GM21515 (cell line): ENCODE measurements around the gene DENND1A.
"Not testable (repeated sequence)": the region's sequence is repeated elsewhere in the genome, so short reads cannot be mapped to it uniquely, and the experiment has no call there.

Source experiments
- ATAC-seq: cut with Tn5 transposase; IDR thresholded peaks from one replicate; pipeline ENCODE4 v1.9.1; 2021; ENCODE audit not compliant: unreplicated experiment

DENND1A gene

DNA sequence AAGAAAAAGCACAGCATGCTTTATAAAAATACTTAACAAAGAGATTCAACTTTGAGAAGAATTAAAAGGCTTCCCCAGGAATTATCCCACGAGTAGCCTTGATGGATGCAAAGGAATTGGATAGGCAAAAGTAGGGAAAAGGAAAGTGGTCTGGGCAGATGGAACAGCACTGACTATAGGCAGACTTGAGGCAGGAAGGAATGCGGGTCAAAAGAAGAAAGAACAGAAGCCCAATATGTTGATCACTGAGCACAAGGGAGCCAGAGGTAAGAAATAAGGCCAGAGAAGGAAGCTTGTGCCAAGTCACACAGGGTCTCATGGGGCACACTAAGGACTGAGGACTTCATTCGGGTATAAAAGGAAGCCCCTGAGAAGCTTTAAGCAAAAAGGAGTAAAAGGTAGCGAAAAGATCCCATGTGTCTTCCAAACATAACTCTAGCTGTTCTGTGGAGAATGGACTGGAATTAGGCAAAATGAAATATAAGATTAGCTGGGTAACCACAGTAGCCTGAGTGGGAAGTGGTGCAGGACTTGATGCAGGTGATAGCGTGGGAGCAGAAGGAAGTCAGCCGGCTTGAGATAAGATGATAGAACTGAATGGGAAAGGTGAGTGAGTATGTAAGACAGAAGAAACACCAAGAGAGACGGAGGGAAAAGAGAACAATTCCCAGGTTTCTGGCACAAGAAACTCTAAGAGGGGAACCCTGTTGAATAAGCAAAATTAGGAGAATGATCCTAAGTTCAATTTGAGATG, 106.6 kb downstream of the DENND1A start:
- ATAC-seq: no peak

DNA sequence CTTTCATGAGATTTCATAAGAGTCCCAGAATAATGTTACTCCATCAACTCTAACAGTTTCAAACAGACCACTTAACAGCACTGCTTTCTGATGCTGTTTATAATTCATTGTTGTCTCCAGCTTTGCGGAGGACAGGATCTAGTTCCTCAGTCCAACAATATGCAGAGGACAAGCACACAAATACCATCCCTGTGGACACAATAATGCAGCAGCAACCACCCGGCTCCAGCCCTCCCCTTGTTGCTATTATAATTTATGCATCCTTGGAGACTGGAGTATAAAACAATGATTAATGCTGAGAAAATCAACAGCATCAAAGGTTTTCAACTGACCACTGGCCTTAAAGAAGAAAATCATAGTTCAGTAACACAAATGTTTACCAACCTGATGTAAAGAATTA, 108.3 kb downstream of the DENND1A start:
- ATAC-seq: no peak

DNA sequence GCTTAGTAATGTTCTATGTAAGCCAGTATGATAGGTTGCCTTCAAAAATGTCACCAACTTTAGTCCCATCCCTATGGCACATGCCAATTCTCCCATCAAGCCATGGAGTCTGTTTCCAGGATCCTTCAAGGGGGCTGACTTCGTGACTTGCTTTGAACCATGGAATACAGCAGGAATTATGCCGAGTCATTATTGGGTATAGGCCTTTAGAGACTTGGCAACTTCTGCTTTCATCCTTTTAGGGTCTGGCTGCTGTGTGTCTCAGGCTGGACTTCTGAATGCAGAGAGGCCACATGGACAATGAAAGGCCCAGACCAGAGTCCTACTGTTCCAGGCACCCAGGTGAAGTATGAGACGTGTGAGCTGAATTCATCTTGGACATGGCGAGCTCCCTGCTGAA, 109.8 kb downstream of the DENND1A start:
- ATAC-seq: no peak

DNA sequence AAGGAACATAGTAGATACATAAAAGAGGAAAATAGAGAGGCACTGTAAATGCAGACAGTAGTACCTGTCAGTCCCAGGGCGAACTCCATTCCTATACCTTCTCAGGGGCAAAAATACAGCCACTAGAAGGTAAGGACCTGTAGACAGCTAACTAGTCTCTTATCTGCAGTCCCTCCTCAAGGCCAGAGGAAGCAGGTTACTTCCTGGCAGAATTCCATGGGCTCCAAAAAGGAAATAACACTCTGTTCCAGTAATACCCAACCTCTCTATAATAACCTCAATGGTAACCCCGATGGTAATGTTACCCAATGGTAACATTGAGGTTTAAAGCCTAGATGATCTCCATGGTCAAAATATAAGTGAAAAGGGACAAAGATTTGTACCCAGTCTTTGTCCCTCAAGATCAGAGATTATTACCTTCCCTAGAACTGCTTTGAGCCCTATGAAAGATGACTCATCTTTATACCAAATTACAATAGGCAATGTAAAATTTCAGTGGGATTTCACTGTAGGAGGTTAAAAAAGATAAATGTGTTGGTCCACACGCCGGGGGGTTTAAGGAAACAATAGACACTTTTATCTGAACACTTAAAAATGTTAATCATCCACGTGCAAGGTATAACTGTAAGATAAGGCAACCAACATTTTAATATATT, 113.0 kb downstream of the DENND1A start:
- no peak for ATAC-seq

DNA sequence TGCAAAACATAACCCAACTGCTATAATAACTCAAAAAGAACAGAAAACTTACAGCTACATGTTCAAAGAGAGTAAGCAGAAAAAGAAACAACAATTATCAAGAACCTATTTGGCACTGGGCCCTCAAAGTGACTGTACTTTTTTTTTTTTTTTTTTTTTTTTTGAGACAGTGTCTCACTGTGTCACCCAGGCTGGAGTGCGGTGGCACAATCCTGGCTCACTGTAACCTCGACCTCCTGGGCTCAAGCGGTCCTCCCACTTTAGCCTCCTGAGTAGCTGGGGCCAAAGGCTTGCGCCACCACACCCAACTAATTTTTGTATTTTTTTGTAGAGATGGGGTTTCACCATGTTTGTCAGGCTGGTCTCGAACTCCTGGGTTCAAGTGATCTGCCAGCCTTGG, 114.1 kb downstream of the DENND1A start:
- ATAC-seq: not testable (repeated sequence)

DNA sequence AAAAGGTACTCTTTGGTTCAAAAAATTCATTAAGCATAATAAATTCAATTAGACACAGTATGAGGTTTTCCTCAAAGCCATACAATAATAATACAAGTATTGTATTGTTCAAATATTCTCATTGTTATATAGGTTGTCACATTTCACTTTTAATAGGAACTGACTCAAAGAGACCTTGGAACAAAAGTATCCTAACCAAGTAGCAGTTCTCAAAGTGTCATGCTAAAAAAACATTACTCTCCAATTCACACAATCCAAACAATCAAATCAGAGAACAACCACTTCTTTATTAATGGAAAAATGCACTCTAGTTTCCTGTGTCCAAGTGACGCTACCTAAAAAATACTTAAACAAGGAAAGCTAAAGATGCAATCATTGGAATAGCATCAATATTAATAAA, 115.4 kb downstream of the DENND1A start:
- no peak for ATAC-seq

DNA sequence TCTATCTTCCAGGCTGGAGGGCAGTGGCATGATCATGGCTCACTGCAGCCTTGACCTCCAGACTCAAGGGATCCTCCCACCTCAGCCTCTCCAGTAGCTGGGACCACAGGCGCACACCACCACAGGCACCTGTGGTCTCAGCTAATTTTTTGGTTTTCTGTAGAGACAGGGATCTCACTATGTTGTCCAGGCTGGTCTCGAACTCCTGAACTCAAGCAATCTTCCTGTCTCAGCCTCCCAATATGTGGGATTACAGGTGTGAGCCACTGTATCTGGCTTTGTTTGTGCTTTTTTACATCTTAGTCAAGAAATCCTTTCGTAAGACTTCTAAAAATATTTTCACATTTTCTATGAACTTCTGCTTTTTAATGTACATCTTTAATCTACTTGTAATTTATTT, 116.9 kb downstream of the DENND1A start:
- no peak for ATAC-seq

DNA sequence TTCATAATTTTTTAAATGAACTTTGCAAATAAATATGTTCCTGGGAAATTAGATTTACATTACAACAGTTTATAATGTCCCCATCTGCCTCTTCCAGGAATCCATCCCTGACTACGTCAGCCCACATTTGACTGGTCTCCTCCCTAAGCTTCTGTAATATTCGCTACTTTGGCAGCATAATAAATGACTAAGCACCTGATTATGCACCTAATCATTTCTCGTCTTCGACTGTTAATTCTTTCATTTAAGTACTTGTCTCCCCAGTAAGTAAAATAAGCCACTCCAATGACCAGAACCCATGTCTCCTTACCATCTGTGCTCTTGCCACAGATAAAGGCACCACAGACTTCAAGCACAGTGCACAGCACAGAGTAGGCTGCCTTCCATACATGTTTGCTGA, 122.7 kb downstream of the DENND1A start:
- ATAC-seq: no peak

DNA sequence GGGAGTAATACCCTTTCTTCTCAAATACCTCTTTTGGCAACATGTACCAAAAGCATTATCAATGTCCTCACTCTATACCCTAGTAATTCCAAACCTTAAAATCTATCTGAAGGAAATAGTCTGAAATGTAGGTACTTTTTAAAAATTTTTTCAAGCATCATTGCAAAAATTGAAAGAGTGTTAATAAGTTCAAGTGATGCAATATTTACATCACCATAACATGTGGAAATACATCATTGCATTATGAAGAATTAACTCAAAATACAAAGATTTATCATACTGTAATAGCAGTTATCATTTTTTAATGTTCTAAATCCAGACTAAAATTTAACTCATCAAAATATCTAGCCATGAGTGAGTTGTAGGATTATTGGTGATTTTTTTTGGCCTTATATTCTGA, 123.1 kb downstream of the DENND1A start:
- no peak for ATAC-seq

DNA sequence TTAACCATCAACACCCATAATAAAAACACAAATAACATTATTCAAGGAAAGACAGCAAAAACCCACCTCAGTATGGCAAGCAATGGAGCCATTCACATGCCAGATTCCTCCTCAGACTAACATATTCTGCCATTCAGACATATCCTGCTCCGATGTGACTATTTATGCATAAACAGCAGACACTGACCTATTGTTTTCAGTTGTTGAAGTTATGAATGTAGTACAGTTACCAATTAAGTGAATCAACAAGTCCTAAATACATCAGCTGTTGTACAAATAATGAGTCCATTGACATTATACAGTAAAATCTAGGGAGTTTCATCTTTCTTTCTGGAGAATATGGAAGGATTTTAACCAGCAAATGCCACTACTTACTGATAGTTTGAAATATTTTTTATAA, 131.7 kb downstream of the DENND1A start:
- no peak for ATAC-seq

DNA sequence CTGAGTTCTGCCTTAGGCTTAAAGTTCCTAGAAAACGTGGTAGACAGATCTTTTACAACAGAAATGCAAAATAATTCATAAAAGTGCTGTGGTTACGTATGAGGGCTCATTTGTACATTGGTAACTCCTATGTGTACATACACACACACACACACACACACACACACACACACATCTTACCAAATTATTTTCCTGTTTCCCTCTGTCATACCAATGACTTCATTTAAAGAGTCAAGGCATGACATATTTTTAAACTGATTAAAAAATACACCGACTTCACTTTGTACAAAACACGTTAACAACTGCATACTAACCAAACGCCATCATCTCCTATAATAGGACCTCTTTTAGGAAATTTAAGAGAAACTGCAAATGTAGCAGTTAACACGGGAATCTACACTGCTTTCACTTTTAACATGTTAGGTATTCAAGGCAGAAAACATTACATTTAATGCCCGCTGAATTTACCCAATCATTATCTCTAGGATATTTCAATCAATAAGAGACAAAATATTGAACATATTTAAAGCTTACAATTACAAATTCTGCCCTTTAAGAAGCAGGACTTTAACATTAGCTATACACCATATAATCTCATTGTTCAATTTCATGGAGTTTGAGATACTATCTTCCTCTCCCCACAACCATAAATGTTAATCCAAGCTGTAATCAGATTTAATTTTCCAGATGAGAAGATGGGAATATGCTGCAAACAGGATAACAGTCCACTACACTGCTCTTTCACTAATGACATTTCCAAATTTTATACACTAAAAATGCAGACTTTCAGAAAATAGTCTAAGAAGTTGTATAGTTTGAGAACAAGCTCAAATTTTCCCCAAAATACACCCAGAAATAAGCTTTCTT, 133.1 kb downstream of the DENND1A start:
- no peak for ATAC-seq

DNA sequence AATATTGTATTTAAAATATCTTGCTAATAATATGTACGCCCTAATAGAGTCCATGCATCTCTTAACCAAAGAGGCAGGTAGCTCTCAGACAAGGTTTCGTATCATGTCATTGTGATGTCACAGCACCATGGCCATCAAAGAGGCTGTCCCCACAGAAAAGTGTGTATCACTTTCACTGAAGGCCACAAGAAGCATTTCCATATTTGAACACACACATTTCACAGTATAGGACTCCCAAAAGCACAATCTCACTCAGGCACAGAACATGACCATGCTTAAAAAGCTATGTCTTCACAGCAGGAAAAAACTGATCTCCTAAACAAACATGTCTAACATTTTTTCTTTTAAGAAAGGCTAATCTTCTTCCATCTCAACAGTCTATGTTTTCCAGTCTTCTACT, 133.8 kb downstream of the DENND1A start:
- no peak for ATAC-seq

DNA sequence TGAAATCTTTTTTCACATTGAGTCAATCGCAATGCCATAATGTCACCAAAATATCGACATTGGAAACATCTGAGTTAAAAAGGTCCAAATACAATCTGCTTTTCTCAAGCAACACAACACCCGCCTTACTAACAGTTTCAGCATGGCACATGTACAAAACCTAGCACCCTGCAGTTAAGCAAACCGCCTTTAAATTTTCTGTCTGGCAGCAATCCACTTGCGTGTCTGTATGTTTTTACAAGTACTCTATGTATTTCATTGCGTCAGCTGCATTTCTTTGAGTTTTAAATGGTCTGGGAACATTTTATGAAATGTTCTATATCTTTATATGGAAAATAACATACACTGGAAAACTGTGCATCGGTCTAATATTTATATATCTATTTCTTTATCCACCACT, 134.6 kb downstream of the DENND1A start:
- no peak for ATAC-seq

DNA sequence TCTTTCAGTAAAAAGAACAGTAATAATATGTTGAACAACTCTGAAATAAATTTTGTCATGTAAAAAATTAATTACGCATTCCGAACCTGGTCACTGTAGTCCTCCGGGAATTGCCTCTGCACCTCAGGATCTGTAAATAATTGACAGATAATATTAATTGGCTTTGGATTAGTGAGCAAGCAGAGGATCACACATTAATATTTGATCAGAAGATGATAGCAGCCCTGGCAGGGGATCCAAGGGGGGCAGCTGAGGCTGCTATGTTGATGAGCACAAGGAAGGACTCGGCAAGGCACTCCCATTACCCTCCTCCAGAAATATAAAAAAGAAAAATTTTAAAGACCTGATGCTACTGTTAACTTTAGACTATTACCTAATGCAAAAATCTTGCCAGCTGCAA, 137.4 kb downstream of the DENND1A start:
- no peak for ATAC-seq

DNA sequence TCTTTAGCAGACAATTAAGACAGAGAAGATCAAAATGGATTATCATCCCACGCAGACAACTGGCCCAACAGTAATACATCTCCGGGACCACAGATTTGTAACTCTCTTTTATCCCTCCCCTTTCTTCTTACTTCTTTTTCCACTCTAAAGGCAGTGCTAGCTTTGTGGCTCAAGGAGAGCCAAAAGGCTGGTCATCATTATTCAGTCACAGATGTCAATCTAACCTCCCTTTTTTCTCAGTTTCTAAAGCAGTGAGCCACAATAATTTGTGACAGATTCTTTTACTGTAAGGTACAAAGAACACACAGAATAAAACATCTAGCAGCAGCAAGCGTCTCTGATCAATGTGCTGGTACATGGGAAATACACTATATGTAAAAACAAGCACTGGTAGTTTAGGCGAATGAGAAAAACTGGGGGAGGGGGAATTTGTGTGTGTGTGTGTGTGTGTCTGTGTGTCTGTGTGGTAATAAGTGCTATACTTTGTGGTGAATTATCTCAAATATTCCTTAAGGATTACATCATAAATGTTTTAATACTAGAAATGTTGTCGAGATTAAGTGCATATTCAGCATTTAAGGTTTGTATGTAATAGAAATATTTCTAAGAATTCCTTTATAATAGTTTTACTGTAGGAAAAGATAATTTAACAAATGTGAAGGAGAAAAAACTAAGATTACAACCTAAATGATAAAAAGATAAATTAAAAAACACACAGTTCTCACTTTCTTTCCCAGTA, 140.2 kb downstream of the DENND1A start:
- no peak for ATAC-seq

DNA sequence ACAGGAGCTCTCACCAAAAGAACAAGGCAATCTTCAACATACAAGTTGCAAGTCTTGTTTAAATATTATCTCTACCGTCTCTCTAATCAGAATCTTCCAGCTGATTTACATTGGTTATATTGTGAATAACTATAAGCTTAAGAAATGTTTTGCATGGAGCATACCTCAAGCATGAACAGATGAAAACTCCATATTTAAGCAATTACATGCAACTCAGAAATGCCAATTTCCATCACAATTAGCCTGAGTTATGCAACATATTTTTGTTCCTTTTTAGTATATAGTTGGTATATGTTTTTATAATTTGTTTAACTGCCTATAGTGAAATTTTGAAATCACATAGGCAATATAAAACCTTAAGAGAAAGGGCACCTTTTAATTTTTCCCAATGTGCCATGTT, 142.5 kb downstream of the DENND1A start:
- ATAC-seq: no peak

DNA sequence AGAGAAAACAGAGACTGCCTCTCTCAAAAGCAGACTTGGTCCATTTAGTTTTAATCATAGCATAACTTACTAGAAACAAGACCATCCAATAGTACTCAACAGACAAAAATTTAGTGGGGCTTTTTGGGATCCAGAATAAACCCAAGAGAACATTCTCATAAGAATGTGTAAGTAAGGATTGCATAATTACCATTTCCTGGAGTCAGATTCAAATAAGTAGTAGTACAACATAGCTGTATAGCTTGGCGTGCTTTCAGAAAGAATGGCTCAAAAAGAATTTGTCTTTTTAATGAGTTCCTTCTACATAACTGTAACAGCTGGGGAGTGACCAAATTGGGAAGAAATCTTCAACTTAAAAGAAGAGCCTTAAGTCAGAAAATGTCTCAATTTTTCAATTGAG, 145.4 kb downstream of the DENND1A start:
- no peak for ATAC-seq

DNA sequence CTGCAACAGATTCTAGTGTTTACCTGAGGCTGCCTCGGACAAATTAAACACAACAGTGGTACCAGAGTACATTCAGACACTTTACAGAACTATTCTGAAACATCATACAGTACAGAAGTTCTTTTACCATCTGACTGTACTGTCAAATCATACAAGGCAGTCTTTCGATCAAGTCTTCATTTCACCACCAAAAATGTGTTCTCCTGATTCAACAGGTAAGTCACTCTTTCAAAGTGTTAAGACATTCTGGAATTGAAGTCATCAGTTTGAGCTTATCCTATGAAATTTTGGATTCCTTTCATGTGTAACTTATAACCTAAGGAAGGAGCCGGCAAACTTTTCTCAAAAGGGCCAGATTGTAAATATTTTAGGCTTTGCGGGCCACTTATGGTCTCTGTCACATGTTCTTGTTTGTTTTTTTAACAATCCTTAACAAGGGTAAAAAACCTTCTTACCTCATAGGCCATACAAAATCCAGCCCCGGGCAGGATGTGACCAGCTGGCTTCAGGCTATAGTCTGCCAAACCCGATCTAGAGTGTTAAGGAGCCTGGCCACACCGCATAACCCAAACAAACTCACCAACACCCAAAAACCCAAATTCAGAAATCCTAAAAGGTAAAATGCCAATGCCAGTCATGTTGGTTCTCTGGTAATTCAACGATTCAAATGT, 151.6 kb downstream of the DENND1A start:
- ATAC-seq: no peak

DNA sequence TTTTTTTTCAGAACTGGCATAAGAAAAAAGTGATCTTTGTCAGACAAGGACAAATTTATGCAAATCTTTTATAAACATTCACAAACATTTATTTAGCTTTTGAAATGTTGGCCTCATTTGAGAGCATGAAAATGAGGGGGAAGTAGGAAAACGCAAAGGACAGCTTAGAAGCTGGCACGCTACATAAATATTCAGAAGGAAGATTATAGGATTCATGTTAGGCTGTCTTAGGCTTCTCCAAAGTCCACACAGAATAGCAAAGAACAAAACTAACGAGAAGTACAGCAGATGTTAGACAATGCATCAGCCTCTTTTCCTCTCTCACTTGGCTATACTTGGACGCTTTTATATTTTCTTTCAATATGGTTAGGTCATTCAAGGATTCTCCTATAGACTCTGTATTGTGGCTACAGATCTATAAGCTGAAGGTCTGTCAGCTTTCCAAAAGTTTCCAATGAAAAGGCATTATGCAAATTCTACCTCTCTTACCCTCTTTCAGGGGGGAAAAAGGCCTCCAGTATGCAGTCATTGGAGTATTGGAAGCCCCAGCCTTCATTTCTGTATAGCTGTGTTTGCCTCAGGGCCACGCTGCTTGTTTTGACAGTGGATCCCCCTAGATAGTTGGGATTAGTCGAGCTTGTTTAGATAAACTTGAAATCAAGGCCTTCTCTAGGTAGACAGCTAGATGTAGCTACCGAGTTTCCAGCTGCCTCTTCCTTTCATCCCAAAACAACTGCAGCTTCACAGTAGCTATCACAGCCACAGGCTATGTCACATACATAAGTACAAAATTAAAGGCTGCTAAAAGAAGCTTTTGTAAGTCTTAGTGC, 153.0 kb downstream of the DENND1A start:
- no peak for ATAC-seq
